ENCODE results near the gene GOT2.

- peak; percentile 77; the same call in 1 of the 2 replicates for TF ChIP-seq POLR2A (IDR thresholded peaks at IDR 0.05; ENCODE audit: low read depth, low read length)
- peak; percentile 84 for TF ChIP-seq POLR2AphosphoS5 (IDR thresholded peaks at IDR 0.05; ENCODE audit: low read depth, low read length)
These were observed at the start of gene GOT2 for GRCh38 chr16:58733671-58734458.

Measured in GM12892 (cell line).